HG03175 (cell line): ENCODE results near the gene FAM181A.

ENCODE experiments used
- ATAC-seq: cut with Tn5 transposase; IDR thresholded peaks from one replicate; pipeline ENCODE4 v1.9.1; 2021; ENCODE audit warnings: mild to moderate bottlenecking, moderate library complexity; ENCODE audit not compliant: unreplicated experiment

FAM181A gene

DNA sequence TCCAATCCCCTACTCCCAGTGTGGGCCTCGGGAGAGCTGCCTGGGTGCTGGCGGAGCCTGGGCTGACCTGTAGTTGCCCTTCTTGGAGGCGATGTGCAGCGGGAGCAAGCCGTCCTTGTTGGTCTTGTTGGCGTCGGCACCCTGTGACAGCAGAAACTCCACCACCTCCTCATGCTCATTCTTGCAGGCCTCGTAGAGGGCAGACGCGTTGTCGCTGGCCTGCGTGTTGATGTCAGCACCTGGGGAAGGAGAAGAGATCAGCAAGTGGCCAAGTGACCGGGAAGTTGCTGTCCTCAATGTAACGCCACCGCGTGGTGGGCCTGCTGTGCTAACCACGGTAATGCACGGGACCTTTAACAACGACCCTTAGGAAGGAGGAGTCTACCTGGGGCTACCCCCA is 20.1 kb downstream of the FAM181A start:
- ATAC-seq: no peak

DNA sequence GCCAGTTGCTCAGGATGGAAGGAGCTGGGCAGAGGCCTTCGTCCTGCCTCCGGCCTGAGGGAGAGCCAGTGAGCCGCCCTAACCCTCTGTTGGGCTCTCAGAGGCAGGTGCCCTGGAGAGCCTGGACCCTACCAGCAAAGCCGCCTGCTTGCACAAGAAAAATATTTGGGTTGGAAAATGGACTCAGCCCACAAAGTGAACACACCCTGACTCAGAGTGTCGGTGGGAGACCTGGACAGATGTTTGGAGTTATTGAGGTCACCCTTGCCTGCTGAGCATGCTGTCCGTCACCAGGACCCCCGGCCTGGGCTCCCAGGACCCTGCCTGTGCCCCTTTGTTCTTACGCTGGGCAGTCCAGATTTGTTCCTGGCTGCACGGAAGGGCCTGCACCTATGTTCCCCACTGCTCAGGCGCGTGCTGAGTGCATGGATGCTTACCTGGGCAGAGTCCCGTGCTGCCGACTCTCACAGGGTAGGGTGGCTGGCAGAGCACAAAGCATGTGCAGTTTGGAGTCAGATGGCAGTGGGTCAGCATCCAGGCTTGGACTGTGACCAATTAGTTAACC is 22.4 kb downstream of the FAM181A start:
- no peak for ATAC-seq

DNA sequence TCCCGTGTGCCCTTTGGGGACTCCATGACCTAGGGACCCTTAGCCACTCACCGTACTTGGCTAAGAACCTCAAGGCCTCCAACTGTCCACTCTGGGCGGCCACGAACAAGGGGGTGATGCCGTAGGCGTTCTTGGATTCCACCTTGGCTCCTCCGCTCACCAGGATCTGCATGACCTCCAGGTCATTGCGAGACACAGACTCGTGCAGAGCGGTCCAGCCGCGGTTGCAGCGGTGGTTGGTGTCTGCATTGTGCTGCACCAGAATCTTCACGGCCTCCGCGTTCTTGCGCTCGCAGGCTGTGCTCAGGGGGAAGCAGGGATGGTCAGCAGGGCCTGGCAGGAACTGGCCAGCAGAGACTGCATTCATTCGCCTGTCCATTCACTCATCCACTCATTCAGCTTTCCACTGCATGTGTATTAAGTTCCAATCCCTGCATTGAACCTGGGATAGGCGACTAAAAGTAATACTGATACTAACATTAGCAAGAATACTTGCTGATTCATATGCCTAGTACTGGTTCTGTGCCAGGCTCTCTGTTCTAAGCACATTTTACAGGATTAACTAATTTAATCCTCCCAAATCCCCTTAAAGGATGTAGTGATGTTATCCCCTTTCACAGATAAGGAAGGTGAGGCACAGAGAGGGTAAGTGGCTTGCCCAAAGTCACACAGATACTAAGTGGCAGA is 23.9 kb downstream of the FAM181A start:
- no peak for ATAC-seq

DNA sequence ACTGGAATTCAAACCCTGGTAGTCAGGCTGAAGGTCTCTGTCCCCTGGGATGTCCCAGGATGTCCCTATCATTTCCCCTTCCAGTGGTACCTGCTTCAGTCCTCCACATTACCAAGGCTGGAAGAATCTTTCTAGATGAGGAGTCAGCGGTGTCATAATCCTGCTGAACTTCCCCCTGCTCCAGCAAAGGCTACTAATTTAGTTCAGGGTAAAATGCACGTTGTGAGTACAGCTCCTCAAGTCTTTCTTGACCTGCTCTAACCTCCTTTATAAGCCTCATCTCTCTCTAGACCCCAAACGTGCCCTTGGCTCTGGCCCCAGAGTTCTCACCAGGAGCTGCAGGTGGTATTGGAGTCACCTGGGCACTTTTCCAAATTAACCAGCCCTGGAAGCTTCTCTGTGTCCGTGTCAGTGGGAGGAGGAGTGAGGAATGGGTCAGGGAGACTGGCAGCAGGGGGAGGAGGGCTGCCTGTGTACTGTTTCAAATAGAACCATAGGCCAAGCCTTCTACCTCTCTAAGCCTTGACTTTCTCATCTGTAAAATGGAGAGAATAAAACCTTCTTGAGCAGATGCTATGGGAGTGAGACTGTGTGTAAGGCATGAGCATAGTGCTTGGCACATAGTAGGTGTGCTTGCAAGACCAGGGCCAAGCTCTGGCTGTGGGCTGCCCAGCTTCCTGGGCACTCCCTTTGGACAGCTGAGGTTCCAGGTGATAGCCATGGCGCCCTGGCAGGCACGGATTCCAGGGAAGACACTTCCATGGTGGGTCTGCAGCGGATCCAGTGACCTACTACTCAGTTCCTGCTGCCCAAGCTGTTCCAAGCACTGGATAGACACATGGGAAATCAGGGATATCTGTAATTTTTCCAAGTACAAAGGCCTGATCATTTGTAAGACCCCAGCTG is 24.7 kb downstream of the FAM181A start:
- ATAC-seq: no peak

DNA sequence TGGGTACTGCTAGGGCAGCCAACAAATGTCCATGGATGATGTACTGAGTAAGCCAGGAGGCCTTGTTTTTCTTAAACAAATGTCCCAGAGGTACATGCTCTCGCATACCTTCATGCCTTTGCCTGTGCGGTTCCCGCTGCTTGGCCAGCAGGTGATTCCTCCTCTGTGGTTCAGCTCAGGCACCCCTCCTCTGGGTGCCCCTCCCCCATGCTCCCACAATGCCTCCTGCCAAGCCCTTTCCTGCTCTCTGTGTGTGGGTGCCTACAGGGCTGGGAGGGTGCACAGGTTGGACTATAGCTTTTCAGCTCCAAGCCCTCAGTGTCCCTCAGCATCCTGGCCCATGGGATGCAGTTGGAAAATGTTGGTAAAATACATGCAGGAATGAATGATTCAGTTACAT is 25.7 kb downstream of the FAM181A start:
- no peak for ATAC-seq

DNA sequence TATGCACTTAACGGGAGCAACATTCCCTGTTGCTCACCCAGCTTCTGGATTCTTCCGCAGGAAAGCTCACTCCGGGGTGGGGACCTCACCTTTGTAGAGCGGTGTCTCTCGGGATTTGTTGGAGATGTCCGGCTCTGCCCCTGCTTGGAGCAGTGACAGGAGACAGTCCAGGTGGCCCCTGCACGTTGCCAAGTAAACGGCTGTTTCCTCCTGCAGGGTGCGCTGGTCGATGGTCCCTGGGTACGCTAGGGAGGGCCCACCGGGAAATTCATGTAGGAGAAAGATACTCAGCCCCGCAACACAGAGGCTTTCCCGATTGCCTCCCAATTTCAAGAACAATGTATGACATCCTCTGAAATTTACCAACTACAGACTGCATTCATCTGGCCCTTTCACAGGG is 26.1 kb downstream of the FAM181A start:
- no peak for ATAC-seq

DNA sequence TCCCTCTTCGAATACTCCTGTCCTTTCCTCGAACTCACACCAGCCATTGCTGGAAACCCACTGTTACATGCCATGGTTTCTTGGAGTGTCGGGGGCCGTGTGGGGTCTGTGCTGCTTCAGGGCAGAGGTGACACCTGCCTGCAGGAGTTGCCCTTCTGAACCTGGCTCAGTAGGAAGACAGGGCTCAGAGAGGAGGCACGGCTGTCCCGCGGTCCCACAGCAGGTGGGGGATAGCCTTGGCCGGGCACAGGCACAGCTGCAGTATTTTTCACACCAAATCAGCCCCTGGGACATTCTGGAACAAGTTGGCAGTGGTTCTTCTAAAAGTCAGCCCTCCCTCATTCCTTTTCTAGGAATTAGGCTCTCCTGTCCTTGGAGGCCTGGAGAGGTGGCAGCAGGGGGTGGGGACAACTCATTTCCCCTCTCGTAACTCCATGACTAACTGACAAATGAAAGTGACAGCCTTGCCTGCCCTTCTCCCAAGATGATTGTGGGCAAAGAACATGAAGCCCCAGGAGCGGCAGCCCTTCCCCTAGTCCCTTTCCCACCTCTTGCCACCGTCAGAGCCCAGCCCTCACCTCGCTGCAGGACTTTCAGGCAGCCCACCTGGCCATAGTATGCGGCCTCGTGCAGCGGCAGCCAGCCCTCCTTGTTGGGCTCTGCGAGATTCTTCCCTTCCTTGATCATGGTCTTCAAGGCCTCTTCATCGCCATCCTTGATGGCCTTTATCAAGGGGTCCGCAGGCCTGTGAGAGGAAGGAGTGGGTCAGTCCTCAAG is 26.8 kb downstream of the FAM181A start:
- ATAC-seq: no peak

DNA sequence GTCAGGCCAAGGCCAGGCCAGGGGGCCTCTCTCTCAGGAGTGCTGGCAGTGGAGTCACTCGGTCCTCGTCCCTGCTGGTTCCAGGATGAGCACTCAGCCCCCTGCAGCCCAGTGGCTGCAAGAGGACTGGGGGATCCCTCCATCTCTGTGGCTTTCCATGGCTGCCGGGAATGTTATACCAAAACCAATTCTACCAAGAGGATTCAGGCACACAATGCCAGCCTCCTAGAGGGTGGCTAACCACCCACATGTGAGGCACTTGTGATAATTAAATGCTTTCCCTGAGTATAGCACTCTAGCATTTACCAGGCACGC is 27.3 kb downstream of the FAM181A start:
- ATAC-seq: no peak

DNA sequence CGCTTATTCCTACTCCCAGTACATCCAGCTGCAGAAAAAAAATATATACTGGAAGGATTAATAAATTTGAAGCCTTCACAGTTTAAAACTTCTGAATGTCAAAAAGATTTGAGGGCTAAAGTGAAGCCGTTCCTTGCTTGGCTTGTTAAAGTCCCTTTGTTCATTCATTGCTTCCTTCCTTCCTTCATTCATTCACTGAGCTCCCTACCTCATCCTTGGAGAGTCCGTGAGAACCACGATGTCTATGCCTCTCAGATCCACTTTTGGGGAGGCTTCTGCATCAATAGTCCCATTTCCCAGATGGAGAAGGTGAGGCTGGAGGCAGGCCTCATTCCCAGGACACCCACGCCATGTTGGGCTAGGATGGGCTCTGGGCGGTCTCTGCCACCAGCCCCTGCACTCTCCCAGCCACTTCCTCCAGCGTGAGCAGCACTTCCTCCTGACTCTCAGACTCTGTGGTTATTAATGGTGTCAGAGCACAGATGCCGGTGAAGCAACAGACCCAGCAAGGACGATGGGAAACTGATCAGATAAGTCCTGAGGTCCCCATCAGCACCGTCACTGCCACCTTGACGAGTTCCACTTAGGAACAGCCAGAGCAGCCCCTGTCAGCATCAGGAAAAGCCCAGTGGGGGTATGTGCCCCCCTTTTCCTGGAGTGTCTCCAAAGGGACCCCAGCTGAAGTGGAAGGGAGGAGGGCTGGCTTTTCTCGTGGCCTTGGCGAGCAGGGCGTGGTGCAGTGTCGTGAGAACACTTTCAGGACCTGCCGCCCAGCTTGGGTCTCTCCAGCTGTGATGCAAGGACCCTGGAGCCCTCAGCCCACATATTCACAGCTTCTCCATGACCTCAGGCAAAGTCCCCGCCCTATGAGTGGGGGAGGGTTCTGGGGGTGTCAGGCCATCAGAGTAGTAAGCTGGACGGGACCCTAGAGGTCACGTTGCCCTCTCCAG is 28.0 kb downstream of the FAM181A start:
- ATAC-seq: peak; percentile 36

DNA sequence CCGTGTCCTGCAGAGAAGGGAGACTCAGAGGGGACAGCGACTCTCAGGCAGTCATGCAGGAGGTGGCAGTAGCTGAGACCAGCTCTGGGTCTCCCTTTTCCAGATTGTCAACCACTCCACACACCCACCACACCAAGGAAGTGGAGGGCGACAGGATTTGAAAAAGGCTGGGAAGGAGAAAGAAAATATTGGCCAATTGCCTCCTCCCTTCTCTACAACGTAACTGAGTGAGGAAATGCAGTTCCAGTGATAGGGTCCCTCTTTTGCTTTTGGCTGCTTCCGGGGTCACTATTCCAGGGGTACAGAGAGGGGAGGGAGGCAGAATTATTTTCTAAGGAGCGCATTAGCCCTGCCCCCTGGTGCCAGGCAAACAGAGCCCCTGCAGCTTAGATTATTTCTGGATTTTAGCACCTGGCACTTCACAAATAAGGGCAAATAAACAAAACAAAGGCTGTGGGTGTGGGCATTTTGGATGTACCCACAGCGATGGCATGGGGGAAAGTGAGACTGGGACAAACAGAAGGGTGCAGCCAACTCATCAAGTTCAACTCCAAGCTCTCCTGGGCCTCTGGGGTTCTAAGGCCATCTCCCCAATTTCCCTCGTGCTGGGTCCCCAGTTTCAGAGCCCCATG is 28.8 kb downstream of the FAM181A start:
- ATAC-seq: no peak

DNA sequence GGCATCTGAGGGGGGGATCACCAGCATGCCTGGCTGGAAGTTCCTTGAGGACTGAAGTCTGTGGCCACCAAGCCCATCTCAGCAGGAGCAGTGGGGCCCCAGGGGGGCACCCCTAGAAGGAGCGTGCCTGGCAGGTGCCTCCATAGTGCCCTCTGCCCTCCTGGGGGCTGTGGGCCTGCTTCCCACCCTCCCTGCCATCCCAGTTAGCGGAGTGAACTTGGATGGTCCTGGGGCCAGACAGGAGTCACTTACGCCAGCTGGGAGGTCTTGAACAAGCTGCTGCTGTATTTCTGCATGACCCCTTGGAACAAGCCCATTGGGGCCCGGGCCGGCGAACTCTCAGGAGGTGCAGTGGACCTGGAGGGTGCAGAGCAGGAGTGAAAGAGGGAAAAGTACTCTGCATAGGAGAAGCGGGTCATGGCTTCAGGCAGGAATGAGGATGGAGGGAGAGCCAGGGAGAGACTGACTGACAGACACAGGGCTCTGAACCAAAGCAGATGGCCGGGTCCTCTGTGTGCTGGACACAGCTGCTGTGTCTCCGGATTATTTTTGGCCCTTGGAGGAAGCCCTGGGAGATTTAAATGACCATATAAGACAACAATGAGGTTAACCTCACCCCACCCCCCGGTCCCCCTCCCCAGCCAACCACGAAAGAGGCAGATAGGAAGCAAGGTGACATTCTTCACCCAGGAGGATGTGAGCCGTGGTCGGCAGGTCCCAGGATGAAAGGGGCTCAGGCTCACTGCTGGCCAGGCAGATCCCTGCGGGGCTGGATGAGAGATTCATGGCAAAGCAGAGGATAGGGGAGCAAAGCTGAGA is 29.6 kb downstream of the FAM181A start:
- ATAC-seq: no peak

DNA sequence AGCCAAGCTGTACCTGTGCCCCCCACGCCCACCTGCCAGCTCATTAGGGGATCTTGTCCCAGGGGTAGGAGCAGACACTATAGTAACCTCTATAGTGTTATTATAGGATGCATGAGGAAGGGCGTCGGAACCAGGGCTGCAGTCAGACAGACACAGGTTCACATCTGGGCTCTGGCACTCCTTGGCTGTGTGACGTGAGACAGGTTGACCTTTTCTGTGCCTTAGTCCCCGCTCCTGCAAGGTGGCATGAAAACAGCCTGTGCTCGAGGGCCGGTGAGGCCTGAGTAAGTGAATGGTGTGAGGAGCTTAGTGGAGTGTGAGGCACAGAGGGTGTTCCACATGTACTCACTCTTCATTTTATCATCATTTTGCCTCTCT is 30.2 kb downstream of the FAM181A start:
- no peak for ATAC-seq

DNA sequence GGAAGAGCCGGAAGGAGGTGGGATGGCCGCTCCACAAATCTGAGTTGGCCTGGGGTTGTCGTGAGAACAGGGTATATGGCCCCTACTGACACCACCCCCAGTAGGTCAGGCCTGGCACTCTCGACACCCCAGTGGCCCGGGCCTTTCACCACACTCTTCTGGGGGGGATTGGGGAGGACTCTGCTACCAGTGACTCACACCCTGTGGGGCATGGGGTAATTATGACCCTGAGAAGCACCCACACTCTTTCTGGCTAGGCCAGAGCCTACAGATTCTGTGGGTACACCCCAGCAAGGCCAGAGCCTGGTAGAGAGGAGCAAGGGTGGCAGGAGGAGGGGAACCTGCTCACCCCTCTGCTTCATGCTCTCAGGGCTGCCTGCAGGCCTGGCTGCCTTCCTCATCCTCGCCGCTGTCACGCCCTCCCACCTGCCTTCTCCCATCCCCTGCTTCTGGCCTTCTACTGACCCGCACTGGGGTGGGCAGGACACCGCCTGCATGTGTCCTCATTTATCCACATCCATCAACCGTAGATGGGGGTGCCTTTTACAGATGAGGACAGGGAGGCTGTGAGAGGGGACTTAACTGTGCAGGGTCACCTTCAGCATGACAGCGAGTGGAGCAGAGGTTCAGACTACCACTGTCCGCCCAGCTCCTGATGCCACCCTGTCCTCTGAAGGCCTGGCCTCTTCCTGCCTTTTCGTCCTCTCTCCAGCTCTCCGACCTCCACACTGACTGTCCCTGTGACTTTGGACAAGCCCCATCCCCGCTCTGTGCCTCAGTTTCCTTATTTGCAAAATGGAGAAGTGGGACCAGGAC is 30.8 kb downstream of the FAM181A start:
- no peak for ATAC-seq

DNA sequence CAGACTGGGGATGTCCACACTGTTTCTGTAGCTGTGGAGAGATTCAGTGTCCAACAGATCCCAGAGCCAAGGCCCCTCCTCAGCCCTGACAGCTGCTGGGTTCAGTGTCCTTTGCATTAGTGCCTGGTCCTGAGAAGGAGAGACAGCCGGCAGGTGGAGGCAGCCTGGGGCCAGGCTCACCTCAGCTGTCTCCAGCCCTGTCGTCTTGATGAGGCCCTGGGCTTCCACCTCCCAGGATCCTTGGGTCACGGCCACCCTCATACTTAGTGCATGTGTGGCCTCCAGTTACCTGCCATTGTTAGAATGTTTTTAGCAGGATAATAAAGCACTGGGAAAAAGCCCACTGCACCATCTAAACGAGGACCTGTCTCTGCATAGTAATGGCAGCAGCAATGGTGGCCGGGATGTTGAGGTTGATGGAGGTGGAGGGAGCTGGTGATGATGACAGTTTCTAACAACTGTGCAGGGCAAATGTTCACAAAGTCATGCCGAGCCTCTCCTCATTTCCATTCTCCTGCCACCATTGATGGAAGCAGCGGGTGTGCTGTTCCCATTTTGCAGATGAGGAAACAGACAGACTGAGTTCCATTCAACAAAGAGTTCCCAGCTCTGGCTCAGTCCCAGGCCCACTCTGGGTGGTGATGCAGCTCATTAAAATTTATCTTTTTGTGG is 31.6 kb downstream of the FAM181A start:
- no peak for ATAC-seq

DNA sequence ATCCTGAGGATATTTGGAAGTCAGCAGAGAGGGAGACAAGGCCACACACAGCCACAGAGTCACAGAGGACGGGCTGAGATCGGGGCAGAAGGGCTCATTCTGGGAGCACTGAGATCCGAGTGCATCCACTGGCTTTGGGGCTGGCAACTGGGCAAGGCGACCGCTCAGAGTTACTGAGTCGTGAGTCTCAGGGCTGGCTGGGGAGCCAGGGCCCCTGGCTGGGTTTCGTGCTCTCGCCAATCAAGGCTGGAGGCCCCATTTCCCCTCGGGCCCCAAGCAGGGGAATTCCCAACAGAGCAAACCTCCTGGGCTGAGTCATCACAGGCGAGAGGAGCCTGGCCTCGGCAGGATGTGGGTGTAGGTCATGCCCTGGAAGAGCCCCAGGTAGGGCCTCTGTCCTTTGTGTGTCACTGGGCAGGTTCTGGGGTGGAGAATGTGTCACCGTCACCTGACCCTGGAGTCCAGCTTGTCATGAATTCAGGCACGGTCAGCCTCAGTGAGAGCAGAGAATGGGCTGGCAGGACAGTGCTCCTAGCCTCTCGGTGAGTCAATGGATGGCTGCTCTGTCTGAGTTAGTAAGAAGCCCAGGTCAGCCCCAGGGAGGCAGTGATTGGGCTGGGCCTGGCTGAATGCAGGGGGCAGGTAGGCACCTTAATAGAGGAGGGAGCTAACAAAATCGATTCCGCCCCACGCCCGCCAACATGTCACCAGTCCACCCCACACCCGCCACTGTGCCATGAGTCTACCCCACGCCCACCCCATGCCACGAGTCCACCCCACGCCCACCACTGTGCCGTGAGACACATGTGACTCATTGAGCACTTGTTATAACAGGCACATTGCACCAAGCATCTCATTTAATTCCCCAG is 32.3 kb downstream of the FAM181A start:
- ATAC-seq: peak; percentile 72

DNA sequence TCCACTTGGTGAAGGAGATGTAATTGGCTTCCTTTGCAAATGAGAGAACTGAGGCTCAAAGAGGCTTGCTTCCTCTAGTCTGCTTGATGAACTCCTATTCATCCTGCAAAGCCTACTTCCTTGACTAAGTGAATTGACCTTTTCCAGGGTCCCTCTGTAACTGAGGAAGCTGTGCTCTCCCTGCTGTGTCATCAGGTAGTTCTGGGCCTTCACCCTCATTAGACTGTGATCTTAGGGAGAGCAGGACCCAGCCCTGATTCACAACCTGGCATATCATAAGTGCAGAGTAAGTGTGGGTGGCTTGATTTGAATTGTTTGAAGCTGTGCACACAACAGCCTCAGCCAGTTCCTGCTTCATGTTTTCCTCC is 32.9 kb downstream of the FAM181A start:
- ATAC-seq: no peak
